ENCODE data around the gene BTBD9.

The BTBD9 gene

DNA sequence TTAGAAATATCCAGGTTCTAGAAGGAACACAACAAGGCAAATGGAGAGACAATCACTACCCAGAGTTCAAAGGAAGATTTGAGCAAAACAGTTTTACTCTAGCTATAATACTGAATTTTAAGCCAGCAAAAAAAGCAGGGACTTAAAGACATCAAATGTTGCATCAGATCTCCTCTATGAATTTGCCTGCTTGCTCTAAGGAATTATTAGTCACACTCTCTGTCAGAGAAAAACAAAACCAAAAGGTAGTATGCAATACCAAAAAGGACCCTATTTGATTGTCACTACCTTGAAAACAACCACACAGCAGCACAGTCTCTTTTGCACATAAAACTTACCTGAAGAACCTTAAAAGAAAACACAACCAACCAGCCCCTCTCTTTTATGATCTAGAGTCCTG is 46.3 kb downstream of the BTBD9 start:
- no peak for DNase-seq

DNA sequence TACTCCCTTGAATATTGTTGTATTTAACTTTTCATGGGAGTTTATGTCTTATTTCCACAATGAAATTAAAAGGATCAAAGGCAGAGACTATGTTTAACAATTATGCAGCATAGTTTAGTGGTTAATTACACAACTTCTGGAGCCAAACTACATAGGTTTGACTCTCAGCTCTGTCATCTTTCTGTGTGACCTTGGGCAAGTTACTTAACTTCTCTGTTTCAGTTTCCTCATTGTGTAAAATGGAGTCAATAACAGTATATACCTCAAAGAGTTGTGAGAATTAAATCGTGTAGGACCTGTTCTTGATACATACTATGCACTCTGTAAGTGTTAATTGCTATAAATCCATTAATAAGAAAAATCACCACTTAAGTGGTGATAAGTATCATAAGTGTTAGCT is 48.3 kb downstream of the BTBD9 start:
- no peak for DNase-seq

DNA sequence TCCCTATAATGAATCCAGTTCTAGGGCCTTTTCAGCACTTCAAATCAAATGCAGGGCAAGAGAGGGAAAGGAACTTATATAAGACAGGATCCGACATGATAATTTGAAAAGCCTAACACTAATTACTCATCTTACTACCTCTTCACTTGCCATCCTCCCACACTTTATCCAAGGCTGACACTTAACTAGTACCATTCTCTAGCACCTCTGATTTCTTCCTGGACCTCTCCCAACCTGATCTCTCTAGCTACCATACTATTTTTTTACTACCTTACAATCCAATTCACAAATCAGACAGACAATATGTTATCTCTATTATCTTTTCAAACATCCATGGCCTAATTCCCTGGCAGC is 50.4 kb downstream of the BTBD9 start:
- no peak for DNase-seq

DNA sequence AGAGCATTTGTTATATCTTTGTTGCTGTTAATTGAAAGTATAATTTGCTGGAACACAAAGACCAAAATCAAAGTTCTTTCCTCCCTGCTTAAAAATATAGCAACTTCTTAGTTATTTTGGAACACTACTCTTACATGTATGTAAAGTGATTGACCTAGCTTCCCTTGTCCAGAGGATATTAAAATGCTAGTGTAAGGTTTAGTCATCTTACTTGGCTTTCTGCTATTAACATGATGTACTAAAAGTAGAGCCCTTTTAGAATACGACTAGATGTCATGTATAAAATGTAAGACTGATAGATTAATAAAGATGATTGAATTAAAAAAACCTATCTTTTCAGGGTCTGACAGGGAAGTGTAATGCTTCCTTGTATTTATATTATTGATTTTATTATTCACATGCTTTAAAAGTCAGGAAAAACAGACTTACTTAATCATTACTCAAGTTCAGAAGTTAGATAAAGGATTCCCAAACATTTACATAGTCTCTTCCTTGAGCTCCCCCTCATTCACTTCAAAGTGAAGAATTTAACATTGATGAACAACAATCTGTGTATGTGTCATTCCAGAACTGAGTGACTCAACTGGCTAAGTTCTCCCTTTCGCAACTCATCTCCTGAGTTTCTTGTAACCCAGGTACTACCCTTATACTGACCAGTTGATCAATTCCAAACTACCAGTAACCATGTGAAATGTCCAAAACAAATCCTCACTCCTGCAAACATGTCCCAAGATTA is 50.9 kb downstream of the BTBD9 start:
- DNase-seq, result no peak

DNA sequence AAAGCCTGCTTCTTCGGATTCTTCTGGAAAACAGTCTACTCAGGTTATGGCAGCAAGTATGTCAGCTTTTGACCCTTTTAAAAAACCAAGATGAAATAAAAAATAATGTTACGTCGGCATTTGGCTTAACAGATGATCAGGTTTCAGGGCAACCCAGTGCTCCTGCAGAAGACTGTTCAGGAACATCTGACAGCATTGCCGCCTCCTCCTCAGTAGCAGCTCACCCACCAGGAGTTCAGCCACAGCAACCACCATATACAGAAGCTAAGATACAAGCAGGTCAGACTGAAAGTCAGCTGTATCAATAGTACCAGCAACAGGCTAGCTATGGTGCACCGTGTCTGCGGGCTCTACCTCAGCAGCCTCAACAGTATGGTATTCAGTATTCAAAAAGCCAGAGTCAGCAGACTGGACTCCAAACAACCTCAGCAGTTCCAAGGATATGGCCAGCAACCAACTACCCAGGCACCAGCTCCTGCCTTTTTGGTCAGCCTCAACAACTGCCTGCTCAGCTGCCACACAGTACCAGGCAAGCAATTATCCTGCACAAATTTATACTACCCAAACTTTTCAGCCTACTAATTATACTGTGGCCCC is 51.9 kb downstream of the BTBD9 start:
- DNase-seq, result no peak

DNA sequence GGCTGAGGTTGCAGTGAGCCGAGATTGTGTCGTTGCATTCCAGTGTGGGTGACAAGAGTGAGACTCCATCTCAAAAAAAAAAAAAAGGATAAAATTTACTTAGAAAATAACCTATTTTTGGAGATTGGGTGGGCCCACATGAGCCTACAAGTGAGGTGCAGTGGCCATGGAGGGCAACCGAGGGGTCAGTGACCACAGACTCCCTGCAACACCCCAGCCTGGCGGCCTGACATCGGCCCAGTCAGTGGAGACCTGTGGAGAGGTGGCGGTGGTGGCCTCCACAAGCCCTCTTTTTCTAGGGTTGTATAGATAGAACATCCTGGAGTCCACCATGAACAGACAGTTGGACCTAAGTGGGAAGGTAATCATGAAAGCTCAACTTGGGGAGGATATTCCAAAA is 52.7 kb downstream of the BTBD9 start:
- DNase-seq, result no peak

DNA sequence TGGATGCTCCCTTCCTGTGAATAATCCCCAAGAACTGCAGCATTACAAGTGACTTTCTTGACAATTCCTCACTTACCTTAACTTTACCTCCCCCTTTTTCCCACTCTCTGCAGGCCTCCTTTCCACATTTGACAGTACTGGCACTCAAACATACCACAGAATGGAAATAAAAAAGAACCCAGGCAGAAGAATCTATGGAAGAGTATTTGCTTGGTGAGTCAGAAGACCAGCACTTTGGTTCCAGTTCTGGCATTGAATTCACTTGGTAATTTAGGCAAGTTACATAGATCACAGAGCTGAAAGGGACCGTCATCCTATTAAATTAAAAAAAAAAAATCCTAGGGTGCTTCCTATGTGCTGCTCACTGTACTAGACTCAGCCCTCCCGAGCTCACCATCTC is 55.0 kb downstream of the BTBD9 start:
- DNase-seq, result no peak

DNA sequence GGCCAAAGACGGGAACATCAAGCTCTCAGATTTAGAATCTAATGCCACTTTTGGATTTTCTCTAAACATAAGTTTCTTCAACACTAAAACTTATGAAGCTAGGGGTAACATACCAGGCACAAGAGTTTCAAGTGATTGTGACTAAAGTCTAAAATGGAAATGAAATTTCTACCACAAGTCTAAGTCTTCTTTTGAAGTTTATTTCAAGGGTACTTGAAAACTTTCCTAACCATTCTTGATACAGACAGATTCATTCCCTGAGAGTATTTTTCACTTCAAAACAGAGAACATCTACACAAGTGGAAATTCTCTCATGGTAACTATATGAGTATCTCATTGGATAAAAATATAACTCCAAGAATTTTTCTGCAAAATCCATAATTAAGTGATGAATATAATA is 56.2 kb downstream of the BTBD9 start:
- no peak for DNase-seq

DNA sequence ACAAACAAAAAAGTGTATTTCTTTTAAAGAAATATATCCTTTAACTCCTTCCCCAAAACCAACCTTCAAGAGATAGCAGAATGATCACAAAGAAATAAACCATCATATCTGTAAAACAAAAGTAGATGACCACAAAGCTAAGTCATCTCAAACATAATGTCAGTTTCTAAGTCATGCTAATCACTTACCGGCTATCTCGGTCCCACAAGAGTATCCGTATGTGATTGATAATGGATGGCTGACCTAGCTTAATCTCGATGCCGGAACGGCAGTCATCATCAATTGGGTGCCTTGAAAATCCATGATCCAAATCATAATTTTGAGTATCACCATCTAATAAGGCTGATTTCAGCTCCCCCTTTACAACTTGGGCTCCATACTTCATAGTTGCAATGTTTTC is 59.7 kb downstream of the BTBD9 start:
- DNase-seq, result no peak

DNA sequence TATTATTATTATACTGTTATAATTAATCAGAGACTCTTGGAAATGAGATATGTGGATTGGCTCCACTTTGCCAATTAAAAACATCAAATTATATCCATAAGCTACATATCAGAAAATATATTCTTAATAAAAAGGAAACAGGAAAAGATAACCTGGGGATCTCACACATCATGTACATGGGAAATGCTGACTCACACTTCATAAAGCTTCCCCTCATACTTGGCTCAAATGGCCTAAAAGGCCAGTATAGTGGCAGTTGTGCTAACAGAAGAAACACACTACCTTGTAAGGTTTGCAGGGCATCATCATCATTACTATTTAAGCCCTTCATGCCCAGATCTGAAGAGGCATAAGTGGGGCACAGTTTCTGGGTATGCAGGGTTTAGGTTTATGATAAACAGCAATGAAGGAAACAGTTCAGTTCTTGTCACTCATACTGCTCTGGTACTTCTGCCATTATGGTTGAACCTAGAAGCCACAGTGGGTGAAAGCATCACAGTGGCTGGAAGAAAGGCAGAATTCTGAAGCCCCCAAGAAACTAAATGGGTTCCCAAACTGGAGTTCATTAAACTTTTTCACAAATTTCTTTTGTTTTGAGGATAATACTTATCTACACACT is 60.6 kb downstream of the BTBD9 start:
- DNase-seq, result no peak

DNA sequence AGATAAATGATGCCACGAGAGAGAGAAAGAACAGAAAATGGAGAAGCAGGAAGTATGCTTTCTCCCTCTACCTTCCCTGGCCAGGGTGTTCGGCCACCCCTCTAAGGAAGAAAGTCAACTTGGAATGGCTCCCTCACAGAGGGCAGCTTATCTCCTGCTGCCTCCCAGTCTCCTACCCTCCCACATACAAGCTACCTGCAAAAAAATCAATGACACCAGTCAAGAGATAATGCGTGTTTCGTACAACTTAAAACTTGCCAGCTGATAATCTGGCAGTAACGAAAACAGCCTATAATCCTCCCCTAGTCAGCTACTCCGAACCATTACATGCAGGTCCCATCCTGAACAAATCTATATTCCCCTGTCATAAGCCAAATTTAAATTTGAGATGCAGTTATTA is 61.7 kb downstream of the BTBD9 start:
- DNase-seq, result no peak

DNA sequence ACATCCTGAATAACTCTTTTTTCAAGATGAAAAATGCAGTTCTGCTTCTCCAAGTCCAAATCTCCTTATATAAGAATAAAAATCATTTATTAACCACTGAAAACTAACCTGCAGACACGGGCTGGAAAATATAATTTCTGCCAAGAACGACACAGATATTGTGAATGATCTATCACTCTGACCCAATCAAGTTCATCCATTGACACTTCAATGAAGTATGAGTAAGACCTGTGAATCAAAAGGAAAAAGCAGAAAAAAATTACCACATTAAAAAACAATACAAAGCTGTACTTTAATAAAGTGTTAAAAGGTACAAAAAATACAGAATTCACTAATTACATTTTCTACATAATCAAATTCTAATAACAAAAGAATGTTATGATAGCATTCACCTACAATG is 62.2 kb downstream of the BTBD9 start:
- no peak for DNase-seq

DNA sequence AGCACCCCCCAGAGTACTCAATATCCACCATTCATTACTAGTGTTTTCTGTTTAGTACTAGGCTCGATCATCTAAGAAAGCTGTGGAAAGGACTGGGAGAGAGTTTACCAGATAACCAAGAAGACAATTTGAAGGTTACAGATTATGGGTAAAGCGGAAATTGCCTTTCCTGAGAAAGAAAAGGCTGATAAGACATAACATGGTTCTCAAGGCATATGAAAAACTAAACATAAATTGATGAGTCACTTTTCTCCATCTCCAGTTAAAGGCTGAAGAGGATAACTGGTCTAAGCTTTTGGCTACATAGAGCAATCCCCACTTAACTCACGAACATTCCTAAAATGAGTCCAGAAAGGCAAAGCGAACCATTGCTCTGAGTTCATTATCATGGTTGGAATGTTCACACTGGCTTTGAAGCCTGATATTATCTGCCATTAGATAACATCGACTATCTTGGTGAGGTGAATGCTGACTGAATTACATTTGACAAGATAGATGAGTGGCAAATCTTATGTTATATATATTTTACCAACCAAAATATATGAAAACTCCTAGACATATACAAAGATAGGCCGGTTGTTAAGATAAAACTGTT is 65.8 kb downstream of the BTBD9 start:
- no peak for DNase-seq

DNA sequence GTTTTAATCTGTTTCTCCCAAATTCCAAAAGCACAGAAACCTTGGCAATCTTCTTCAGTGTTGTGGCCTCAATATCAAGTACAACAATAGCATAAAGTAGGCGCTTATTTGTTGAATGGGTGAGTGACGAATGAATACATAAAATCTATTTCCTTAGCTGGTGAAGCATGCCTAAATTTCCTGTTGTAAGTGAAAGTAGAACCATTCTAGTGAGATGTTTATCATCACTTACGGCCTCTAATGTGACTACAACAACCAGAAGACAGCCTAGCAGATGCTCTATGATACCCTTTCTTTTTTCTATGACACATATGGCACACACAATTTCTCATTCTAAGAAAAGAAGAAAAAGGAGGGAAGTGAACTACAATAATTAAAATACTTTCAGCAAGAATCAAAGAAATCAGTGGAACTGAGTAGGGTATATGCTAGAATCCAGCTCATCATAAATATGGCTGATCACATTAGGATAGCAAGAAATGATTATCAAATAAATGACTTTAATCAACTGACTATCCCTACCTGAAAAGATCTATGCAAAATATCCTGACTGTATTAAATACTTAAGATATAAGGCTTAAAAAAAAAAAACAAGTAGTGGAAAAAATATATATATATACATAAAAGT is 67.4 kb downstream of the BTBD9 start:
- no peak for DNase-seq

DNA sequence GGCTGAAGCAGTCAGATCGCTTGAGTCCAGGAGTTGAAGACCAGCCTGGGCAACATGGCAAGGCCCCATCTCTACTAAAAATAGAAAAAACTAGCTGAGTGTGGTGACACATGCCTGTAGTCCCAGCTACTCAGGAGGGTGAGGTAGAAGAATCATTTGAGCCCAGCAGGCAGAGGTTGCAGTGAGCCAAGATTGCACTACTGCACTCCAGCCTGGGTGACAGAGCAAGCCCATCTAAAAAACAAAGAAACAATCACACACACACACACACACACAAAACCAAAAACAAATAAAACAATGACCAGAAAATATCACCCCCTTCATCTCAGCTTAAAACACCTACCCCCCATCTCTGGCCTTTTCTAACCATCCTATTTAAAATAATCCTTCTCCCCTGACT is 68.0 kb downstream of the BTBD9 start:
- DNase-seq, result no peak

DNA sequence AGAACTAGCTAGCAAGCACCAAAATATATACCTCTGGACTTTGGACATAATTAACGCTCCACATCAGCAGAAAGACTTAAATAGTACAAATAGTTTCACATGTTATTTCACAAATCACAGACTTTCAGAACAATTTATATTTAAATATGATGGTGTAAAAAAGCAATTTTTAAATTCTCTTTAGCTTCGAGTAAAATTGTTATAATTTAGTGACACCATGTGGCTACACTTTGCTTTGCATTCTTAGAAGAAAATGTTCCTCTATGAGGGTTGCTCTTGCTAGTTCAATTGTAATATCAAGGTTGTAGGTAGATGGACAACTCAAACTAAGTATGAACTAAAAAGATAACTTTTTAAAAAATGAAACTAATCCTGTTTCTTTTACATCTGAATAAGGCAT is 69.0 kb downstream of the BTBD9 start:
- no peak for DNase-seq

DNA sequence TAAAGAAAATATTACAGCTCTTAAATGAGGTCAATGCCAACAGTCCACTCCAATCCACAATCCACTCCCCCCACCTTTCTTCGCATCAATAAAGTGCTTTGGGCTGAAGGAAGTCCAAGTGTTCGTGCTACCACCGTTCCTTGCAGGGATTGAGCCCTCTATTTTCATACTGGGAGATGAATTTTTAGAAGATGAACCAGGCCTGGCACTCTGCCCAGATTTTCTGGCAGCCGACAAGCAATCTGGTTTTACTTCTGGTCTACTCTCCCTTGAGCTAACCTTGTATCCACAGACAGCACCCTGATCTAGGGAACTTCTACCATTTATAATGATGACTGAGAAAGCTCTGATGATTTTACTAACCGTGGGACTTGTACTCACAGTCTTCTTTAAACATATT is 72.3 kb downstream of the BTBD9 start:
- peak; percentile 51 for DNase-seq

DNA sequence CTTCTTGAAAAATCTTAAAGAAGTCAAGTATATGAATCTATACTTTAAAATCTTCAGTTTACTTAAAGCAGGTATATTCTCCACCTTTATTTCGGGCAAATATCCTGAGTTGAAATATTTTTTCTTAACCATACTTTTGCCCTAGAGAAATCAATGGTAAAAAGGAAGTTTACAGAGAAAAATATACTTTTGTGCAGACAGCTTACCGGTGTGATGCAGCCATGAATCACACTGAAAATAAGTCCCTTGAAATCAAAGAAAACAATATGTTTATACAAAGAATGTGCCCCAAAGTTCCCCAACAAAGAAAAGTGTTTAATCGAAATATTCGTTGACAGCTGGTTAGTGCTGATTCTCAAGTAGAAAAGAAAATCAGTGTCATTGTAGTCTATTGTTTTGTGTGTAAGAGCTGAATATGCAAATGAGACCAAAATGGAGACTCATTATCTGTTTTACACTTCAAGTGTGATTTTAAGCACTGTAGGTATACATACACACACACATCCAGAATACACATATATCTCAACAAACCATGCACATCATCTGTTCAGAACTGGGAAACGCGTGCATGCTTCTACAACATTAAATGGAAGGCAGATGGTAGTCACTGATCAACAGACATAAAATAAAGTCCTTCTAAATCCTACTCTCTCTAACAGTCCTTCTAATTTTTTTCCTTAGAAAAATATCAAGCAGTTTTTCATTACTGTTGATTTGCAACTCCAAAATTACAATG is 73.3 kb downstream of the BTBD9 start:
- DNase-seq, result no peak

DNA sequence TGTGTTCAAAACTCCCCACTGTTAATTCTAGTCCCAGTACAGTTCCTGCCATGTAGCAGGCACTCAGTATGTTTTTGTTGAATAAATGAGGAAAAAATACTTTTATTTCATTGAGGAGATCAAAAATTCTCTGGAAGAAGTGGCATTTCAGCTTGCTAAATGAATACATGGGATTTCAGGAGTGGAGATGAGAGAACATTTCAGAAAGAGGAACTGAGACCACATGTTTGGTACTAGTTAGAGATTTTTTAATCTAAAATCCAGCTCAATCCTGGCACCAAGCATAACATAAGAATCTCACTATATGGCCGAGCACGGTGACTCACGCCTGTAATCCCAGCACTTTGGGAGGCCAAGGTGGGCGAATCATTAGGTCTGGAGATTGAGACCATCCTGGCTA is 75.4 kb downstream of the BTBD9 start:
- no peak for DNase-seq

DNA sequence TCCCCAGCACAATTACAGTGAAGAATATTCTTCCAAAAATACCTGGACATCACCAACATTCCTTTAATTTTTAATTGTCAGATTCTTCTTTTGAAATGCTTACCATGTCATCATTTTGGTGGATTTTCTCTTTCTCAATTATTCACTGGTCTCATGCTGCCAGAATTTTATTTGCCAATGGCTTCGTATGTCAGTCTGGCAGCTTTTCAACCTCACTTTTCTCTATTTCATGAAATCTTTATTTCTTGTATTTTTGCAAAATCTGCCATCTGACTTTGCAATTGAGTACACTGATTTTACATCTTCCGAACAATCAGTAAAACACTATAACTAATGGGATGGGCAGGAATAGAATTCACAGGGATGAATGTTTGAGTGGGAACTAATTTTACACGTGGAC is 84.1 kb downstream of the BTBD9 start:
- no peak for DNase-seq

DNA sequence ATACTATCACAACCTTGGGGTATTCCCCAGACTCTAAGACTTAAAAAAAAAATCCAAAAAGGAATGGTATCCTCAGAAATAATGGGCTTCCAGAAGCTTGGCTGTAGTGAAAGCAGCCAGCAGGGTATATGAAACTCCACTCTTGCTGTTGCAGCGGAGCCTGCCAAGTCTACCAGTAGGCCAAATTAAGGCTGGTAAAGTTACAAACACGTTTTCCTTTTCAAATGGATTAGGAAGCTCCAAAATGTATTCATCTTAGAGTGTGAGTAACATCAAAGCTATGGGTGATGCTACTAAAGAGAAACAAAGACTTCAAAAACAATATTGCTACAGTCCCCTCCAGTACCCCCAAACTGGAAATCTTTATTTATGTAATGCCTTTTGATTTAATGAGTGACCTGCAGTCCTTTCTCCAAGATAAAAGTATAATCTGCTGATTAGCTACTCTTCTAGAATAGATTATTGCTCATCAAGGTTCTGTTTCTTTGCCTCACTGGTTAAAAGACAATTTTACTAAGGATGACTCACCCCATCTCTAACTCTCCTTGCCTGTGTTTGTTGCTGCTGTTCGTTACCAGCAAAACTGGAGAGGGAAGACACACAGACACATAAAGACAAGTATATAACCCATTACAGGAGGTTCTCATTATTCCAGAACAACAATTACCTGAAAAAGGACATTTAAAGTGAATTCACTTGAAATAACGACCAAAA is 84.9 kb downstream of the BTBD9 start:
- no peak for DNase-seq

DNA sequence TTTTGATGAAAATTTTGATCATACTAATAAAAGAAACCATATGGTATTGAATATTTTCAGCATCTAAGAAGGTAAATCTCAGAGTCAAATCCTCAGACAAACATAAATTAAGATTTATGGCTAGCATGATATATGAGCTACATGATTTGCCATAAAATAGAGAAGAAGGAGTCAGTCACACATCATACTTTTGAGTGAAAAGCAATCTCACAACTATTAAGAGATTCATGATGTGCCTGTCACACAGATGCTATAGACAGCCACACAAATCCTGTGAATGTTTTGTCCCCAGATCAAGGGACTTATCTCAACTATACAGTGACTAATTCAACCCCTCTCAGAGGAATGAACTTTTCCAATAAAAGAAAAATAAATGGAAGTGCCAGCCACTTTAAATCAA is 85.7 kb downstream of the BTBD9 start:
- no peak for DNase-seq

DNA sequence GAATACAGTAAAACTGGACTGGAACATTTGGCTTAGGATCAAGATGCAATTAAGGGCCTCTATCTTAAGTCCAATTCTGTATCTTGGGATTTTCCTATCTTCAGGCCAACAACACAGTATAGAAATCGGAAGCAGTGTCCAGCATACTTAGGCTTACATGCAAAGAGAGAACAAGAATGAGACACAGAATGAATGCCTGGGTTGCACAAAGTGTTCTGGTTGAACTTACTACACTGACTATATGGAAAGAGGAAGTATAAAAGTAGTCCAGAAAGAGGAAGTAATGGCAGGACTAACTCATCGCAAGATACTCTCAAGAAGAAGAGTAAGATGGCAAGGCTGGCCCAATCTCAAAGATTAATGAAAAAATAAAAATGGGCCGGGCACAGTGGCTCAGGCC is 87.6 kb downstream of the BTBD9 start:
- DNase-seq, result no peak
